GM18867 (cell line): ENCODE measurements around the gene ACTR1B.
"Not testable (repeated sequence)": the region's sequence is repeated elsewhere in the genome, so short reads cannot be mapped to it uniquely, and the experiment has no call there.

Experiments used
- ATAC-seq: cut with Tn5 transposase; IDR thresholded peaks from one replicate; pipeline ENCODE4 v1.9.1; 2021; ENCODE audit warnings: mild to moderate bottlenecking, moderate library complexity; ENCODE audit not compliant: unreplicated experiment

ACTR1B gene

GRCh38 chr2:97663962-97664635, at the start of gene ACTR1B:
ACTR1B (minus strand) TSS chr2:97664044; CDS start chr2:97663890, 154 bp downstream.
- peak; percentile 85 for ATAC-seq

- no peak for ATAC-seq
Measured at GRCh38 chr2:97712693-97713295, 49.0 kb upstream of the ACTR1B start.

- not testable (repeated sequence) for ATAC-seq
Measured at GRCh38 chr2:97712175-97712574, 48.3 kb upstream of the ACTR1B start.

- ATAC-seq = no peak
Measured at GRCh38 chr2:97711394-97711711, 47.5 kb upstream of the ACTR1B start.

GRCh38 chr2:97708608-97709007, 44.8 kb upstream of the ACTR1B start:
- ATAC-seq = no peak

GRCh38 chr2:97708048-97708380, 44.2 kb upstream of the ACTR1B start:
- no peak for ATAC-seq

GRCh38 chr2:97707362-97708047, 43.7 kb upstream of the ACTR1B start:
- no peak for ATAC-seq

- ATAC-seq = no peak
Measured at GRCh38 chr2:97706708-97707345, 43.0 kb upstream of the ACTR1B start.

- no peak for ATAC-seq
Measured at GRCh38 chr2:97706112-97706511, 42.3 kb upstream of the ACTR1B start.

- ATAC-seq = no peak
Measured at GRCh38 chr2:97704989-97705388, 41.1 kb upstream of the ACTR1B start.

GRCh38 chr2:97703741-97704140, 39.9 kb upstream of the ACTR1B start:
- ATAC-seq = no peak

- ATAC-seq = no peak
Measured at GRCh38 chr2:97702731-97703470, 39.1 kb upstream of the ACTR1B start.

GRCh38 chr2:97701851-97702465, 38.1 kb upstream of the ACTR1B start:
- ATAC-seq = no peak

- no peak for ATAC-seq
Measured at GRCh38 chr2:97701186-97701585, 37.3 kb upstream of the ACTR1B start.

- ATAC-seq = peak; percentile 68
Measured at GRCh38 chr2:97699765-97700444, 36.1 kb upstream of the ACTR1B start.

GRCh38 chr2:97698530-97698929, 34.7 kb upstream of the ACTR1B start:
- ATAC-seq = no peak

- ATAC-seq = peak; percentile 70
Measured at GRCh38 chr2:97697252-97698235, 33.7 kb upstream of the ACTR1B start.

- ATAC-seq = no peak
Measured at GRCh38 chr2:97695744-97696143, 31.9 kb upstream of the ACTR1B start.

- ATAC-seq = no peak
Measured at GRCh38 chr2:97693476-97693875, 29.6 kb upstream of the ACTR1B start.
